ENCODE results near the gene AKAP7. TPM values are rescaled to one million over a fixed set of nuclear protein-coding genes. Genes with fewer than 3 reads are reported as not detected.

Gene AKAP7
- total and polyA plus RNA-seq, 2 experiments from 2014 or later = 18.4 to 54.4 TPM

DNA sequence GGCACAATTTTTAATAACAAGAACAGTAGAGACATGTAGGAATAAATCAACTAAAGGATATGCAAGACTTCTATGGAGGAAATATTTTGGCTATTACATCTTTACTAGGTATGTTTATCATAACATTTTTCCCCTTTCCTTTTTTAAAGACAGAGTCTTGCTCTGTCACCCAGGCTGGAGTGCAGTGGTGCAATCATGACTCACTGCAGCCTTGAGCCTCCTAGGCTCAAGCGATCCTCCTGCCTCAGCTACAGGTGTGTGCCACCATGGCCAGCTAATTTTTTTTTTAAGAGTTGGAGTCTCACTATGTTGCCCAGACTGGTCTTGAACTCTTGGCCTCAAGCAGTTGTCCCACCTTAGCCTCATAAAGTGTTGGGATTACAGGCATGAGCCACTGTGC, 37.0 kb downstream of the AKAP7 start:
- H3K4me2 ChIP-seq = no peak overlapping the region
- H2AFZ ChIP-seq = no peak overlapping the region
- H3K9me3 ChIP-seq (ENCODE audit: low read depth) = no peaks in the 10 kb centered on the region
- 100% methylated on average over 1 of the region's 1 CpG for WGBS (ENCODE audit: low lambda C conversion rate, missing lambda C conversion rate)
- H3K4me1 ChIP-seq (ENCODE audit: insufficient read depth) = no peaks in the 10 kb centered on the region
- H3K27ac ChIP-seq = no peak overlapping the region
- TF ChIP-seq, protein P1, sequence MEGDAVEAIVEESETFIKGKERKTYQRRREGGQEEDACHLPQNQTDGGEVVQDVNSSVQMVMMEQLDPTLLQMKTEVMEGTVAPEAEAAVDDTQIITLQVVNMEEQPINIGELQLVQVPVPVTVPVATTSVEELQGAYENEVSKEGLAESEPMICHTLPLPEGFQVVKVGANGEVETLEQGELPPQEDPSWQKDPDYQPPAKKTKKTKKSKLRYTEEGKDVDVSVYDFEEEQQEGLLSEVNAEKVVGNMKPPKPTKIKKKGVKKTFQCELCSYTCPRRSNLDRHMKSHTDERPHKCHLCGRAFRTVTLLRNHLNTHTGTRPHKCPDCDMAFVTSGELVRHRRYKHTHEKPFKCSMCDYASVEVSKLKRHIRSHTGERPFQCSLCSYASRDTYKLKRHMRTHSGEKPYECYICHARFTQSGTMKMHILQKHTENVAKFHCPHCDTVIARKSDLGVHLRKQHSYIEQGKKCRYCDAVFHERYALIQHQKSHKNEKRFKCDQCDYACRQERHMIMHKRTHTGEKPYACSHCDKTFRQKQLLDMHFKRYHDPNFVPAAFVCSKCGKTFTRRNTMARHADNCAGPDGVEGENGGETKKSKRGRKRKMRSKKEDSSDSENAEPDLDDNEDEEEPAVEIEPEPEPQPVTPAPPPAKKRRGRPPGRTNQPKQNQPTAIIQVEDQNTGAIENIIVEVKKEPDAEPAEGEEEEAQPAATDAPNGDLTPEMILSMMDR (IDR thresholded peaks at IDR 0.05; ENCODE audit: poor library complexity) = no peak
- no peak for TF ChIP-seq EZH2phosphoT487 (IDR thresholded peaks at IDR 0.05; ENCODE audit: low read depth, severe bottlenecking, unreplicated experiment)
- no peak for TF ChIP-seq EZH2 (IDR thresholded peaks at IDR 0.05; ENCODE audit: borderline replicate concordance)
- H3K9me2 ChIP-seq (replicated peaks; ENCODE audit: insufficient read depth) = no peaks in the 10 kb centered on the region
- H3K4me3 ChIP-seq = no peak overlapping the region
- H4K20me1 ChIP-seq (ENCODE audit: insufficient read depth, poor library complexity, severe bottlenecking) = no peaks in the 10 kb centered on the region
- no peak for DNase-seq (ENCODE audit: low spot score)
- H3K27me3 ChIP-seq = no peaks in the 10 kb centered on the region
- H3K79me2 ChIP-seq = no peaks in the 10 kb centered on the region
- H3K36me3 ChIP-seq (replicated peaks; ENCODE audit: insufficient read depth, low read depth) = no peaks in the 10 kb centered on the region

DNA sequence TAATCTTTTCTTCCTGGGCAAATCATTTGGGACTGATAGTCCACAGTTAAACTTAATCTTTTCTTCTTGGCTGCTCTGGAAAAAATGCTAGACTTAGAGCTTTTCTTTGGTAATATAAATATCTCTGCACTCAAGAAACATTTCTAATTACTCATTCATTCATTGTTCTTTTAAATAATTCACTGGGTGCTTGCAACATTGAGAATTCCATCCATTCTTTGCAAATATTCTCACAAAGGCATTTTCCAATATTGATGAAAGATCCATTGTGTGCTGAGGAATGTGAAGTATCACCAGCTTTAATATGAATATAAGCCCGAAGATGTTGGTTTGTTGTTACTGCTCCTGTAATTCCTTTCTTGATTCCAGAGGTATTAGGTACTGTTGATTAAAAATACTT, 38.4 kb downstream of the AKAP7 start:
- no peak for DNase-seq (ENCODE audit: low spot score)
- Histone ChIP-seq H3K27me3 (no peaks in the 10 kb centered on the region), H4K20me1 (ENCODE audit: insufficient read depth, poor library complexity, severe bottlenecking) (no peaks in the 10 kb centered on the region), H3K4me3 (no peak overlapping the region), H3K9me3 (ENCODE audit: low read depth) (no peaks in the 10 kb centered on the region), H2AFZ (no peak overlapping the region), H3K4me1 (ENCODE audit: insufficient read depth) (no peaks in the 10 kb centered on the region), H3K79me2 (no peaks in the 10 kb centered on the region), H3K27ac (no peak overlapping the region), H3K36me3 (replicated peaks; ENCODE audit: insufficient read depth, low read depth) (no peaks in the 10 kb centered on the region), H3K9me2 (replicated peaks; ENCODE audit: insufficient read depth) (no peaks in the 10 kb centered on the region), H3K4me2 (no peak overlapping the region)
- TF ChIP-seq, protein P1 (IDR thresholded peaks at IDR 0.05; ENCODE audit: poor library complexity) = no peak
- TF ChIP-seq EZH2 (IDR thresholded peaks at IDR 0.05; ENCODE audit: borderline replicate concordance) (no peak), EZH2phosphoT487 (IDR thresholded peaks at IDR 0.05; ENCODE audit: low read depth, severe bottlenecking, unreplicated experiment) (no peak)
- WGBS (ENCODE audit: low lambda C conversion rate, missing lambda C conversion rate) = 84% methylated on average over 1 of the region's 1 CpG

DNA sequence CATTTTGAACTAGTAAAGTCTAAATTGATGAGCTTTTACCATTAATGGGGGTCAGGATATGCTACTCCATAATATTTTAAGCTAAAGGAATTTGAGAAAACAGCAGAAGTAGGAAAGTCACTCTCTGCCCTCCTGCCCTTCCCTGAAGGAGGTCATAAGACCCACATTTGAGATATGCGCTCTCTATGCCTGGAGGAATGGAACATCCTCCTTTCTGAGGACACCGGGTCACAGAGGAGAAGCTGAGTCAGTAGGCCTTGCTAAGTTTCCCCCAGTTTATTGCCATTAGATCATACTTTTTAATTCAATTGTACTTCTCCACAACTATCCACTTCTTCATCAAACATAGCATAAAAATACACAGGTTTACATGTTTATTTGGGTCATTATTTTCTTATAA, 40.3 kb downstream of the AKAP7 start:
- H3K4me3 ChIP-seq = no peak overlapping the region
- no peaks in the 10 kb centered on the region for H3K9me2 ChIP-seq (replicated peaks; ENCODE audit: insufficient read depth)
- H2AFZ ChIP-seq = no peak overlapping the region
- 95% methylated on average over 2 of the region's 2 CpGs for WGBS (ENCODE audit: low lambda C conversion rate, missing lambda C conversion rate)
- H3K27me3 ChIP-seq = no peaks in the 10 kb centered on the region
- no peak overlapping the region for H3K27ac ChIP-seq
- H3K36me3 ChIP-seq (replicated peaks; ENCODE audit: insufficient read depth, low read depth) = no peaks in the 10 kb centered on the region
- no peaks in the 10 kb centered on the region for H4K20me1 ChIP-seq (ENCODE audit: insufficient read depth, poor library complexity, severe bottlenecking)
- H3K4me2 ChIP-seq = no peak overlapping the region
- no peak for TF ChIP-seq EZH2 (IDR thresholded peaks at IDR 0.05; ENCODE audit: borderline replicate concordance)
- TF ChIP-seq EZH2phosphoT487 (IDR thresholded peaks at IDR 0.05; ENCODE audit: low read depth, severe bottlenecking, unreplicated experiment) = no peak
- TF ChIP-seq, protein P1 (IDR thresholded peaks at IDR 0.05; ENCODE audit: poor library complexity) = no peak
- DNase-seq (ENCODE audit: low spot score) = no peak
- no peaks in the 10 kb centered on the region for H3K4me1 ChIP-seq (ENCODE audit: insufficient read depth)
- no peaks in the 10 kb centered on the region for H3K9me3 ChIP-seq (ENCODE audit: low read depth)
- no peaks in the 10 kb centered on the region for H3K79me2 ChIP-seq

DNA sequence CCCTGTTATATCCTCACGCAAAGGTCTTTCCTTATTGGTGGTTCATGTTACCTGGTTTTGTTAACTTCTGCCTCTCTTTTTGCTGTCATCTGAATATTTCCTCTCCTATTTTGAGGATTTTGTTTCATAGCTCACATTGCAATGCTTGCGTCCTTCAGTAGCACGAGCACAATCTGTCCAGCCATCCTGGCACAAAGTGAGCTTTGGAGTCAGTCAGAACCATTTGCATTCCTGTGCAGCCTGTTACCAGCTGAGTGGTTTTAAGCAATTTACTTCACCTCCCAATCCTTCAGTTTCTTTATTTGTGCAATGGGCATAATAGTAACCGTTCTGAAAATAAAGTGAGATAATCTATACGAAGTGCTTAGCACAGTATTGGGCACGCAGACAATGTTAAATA, 42.7 kb downstream of the AKAP7 start:
- no peak overlapping the region for H3K4me2 ChIP-seq
- H3K4me1 ChIP-seq (ENCODE audit: insufficient read depth) = no peaks in the 10 kb centered on the region
- H3K9me3 ChIP-seq (ENCODE audit: low read depth) = no peaks in the 10 kb centered on the region
- no peak for DNase-seq (ENCODE audit: low spot score)
- no peaks in the 10 kb centered on the region for H3K79me2 ChIP-seq
- no peak overlapping the region for H2AFZ ChIP-seq
- H3K27ac ChIP-seq = no peak overlapping the region
- 97% methylated on average over 6 of the region's 6 CpGs for WGBS (ENCODE audit: low lambda C conversion rate, missing lambda C conversion rate)
- no peaks in the 10 kb centered on the region for H4K20me1 ChIP-seq (ENCODE audit: insufficient read depth, poor library complexity, severe bottlenecking)
- H3K36me3 ChIP-seq (replicated peaks; ENCODE audit: insufficient read depth, low read depth) = no peaks in the 10 kb centered on the region
- no peaks in the 10 kb centered on the region for H3K9me2 ChIP-seq (replicated peaks; ENCODE audit: insufficient read depth)
- TF ChIP-seq, protein P1 (IDR thresholded peaks at IDR 0.05; ENCODE audit: poor library complexity) = no peak
- TF ChIP-seq EZH2 (IDR thresholded peaks at IDR 0.05; ENCODE audit: borderline replicate concordance) (no peak), EZH2phosphoT487 (IDR thresholded peaks at IDR 0.05; ENCODE audit: low read depth, severe bottlenecking, unreplicated experiment) (no peak)
- H3K4me3 ChIP-seq = no peak overlapping the region
- no peaks in the 10 kb centered on the region for H3K27me3 ChIP-seq
